Measurements from ENCODE around the gene EYS.

- TF ChIP-seq E2F6 (IDR thresholded peaks at IDR 0.05) (no peak), EZH2 (IDR thresholded peaks at IDR 0.05; ENCODE audit: low read depth, low read length, severe bottlenecking) (no peak), CTCF (IDR thresholded peaks at IDR 0.05; ENCODE audit: control extremely low read depth in 1 of 3, insufficient read depth in 1 of 3, low read depth in 1 of 3, low read length in 3 of 3) (no peak), CREB1 (IDR thresholded peaks at IDR 0.05) (no peak), POLR2AphosphoS5 (IDR thresholded peaks at IDR 0.05; ENCODE audit: low read depth, low read length) (no peak), CHD2 (IDR thresholded peaks at IDR 0.05; ENCODE audit: low read length) (no peak)
Observed at GRCh38 chr6:64084185-64084663, 1622.8 kb downstream of the EYS start.

Measured in H1 (cell line).